ENCODE data around the gene ROR1.
A peak's percentile ranks its signal among the peaks of the same experiment; 100 is the strongest.
"Not testable (repeated sequence)": the region's sequence is repeated elsewhere in the genome, so short reads cannot be mapped to it uniquely, and the experiment has no call there.

ROR1 gene

GRCh38 chr1:63770381-63770780 is 3.4 kb upstream of the ROR1 start:
- no peak for DNase-seq

- DNase-seq: no peak
These were observed 1.6 kb upstream of the ROR1 start for GRCh38 chr1:63772201-63772600.

- DNase-seq: no peak
These were observed 941 bp upstream of the ROR1 start for GRCh38 chr1:63772876-63773275.

- no peak for DNase-seq
These were observed 362 bp upstream of the ROR1 start for GRCh38 chr1:63773496-63773814.

GRCh38 chr1:63774617-63775417 is 1.0 kb downstream of the ROR1 start:
- DNase-seq: no peak

- no peak for DNase-seq
These were observed 1.8 kb downstream of the ROR1 start for GRCh38 chr1:63775418-63776127.

- DNase-seq: no peak
These were observed 3.5 kb downstream of the ROR1 start for GRCh38 chr1:63777286-63777685.

GRCh38 chr1:63777965-63778880 is 4.4 kb downstream of the ROR1 start:
- DNase-seq: no peak

- DNase-seq: peak; percentile 35
These were observed 5.8 kb downstream of the ROR1 start for GRCh38 chr1:63779338-63780211.

- DNase-seq: no peak
These were observed 6.7 kb downstream of the ROR1 start for GRCh38 chr1:63780565-63780964.

- DNase-seq: no peak
These were observed 9.2 kb downstream of the ROR1 start for GRCh38 chr1:63782982-63783381.

GRCh38 chr1:63784083-63784482 is 10.3 kb downstream of the ROR1 start:
- DNase-seq: no peak

GRCh38 chr1:63784489-63785390 is 10.9 kb downstream of the ROR1 start:
- no peak for DNase-seq

- DNase-seq: not testable (repeated sequence)
These were observed 13.5 kb downstream of the ROR1 start for GRCh38 chr1:63787270-63787669.

- DNase-seq: no peak
These were observed 14.1 kb downstream of the ROR1 start for GRCh38 chr1:63787875-63788274.

GRCh38 chr1:63789856-63790605 is 16.2 kb downstream of the ROR1 start:
- DNase-seq: no peak

GRCh38 chr1:63790989-63791388 is 17.2 kb downstream of the ROR1 start:
- DNase-seq: no peak

GRCh38 chr1:63792152-63792551 is 18.3 kb downstream of the ROR1 start:
- no peak for DNase-seq

GRCh38 chr1:63793741-63794240 is 20.0 kb downstream of the ROR1 start:
- no peak for DNase-seq

GRCh38 chr1:63794354-63794753 is 20.5 kb downstream of the ROR1 start:
- no peak for DNase-seq

Measured in NCI-H1694 (cell line).